GM18909 (cell line): ENCODE measurements around the gene FAM32A.

ENCODE experiments used
- ATAC-seq: cut with Tn5 transposase; IDR thresholded peaks from one replicate; pipeline ENCODE4 v1.9.1; 2021; ENCODE audit warnings: mild to moderate bottlenecking; ENCODE audit not compliant: unreplicated experiment, poor library complexity

FAM32A gene

DNA sequence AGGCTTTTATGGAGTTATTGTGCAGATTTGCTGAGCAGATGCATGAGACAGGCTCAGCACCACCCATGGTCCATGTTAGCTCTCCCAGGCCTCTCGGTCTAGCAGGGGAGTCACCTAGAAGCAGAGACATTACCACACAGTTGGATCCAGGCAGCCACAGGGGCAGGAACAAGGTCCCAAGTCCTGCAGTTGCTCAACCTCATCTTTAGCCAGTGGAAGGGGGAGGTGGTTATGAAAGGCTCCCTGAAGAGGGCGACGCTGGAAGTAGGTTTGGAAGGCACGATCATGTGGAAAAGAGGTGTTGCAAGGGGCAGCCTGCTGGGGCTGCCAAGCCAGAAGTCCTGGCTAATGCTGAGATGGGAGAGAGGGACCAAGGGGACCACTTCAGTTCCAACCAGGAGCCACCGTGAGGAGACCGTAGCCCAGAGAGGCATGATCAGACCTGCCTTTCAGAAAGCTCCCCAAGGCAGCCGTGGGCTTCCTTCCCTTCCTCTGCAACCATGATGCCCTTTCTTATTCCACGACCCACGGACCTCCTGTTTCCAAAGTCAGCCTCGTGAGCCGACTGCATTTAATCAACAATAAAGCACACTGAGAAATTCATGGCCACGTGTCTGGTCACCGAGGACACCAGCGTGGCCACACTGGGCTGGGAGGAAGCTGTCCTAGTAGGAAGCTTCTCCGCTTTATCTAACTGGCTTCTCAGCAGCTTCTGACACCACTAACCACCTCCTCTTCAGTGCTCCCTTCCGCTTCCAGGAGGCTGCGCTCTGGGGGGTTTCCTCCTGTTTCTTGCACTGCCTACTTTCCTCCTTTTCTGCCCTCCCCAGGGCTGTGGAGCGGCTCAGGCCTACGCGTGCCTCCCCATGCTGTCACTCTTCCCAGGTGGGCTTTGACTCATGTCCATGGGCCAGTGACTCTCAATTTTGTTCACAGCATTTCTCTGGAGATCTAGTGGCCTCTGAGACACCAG is 15.1 kb downstream of the FAM32A start:
- ATAC-seq: no peak

- ATAC-seq: no peak
These were observed 15.8 kb downstream of the FAM32A start for GRCh38 chr19:16201011-16201391.

DNA sequence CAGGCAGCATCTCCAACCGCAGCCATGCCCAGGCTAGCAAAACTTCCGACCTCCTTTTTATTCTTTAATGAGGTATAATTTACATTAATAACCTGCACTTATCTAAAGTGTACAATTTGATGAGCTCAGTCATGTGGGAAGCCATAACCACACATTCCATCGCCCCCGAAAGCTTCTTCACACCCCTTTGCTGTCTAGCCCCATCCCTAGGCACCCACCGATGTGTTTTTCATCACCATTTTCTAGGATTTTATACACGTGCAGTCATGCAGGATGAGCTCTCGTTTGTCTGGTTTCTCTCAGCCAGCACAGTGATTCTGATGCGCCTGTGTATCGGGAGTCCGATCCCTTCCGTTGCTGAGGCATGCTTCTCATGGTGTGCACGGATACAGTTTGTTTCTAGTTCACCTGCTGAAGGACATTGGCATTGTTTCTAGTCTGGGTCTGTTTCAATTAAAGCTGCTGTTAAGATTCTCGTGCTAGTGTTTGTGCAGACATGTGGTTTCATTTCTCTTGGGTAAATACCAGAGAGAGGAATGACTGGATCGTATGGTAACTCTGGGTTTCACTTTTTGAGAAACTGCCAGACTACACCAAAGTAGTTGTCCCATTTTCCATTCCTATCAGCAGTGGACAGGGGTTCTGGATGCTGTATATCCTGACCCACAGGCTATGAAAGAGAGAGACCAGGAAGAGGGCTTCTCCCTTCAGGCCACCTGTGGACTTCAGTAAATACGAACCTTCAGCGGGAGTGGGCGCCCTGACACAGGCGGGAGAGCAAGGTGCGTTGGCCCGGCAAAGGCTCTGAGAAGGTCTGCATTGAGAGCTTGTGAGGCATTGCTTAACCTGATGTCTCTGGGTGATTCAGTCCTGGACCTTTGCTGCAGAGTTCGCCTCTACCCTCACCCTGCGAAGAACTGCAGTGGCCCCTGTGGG is 17.4 kb downstream of the FAM32A start:
- no peak for ATAC-seq

- ATAC-seq: no peak
These were observed 18.2 kb downstream of the FAM32A start for GRCh38 chr19:16203256-16204004.

- no peak for ATAC-seq
These were observed 18.7 kb downstream of the FAM32A start for GRCh38 chr19:16204005-16204294.

DNA sequence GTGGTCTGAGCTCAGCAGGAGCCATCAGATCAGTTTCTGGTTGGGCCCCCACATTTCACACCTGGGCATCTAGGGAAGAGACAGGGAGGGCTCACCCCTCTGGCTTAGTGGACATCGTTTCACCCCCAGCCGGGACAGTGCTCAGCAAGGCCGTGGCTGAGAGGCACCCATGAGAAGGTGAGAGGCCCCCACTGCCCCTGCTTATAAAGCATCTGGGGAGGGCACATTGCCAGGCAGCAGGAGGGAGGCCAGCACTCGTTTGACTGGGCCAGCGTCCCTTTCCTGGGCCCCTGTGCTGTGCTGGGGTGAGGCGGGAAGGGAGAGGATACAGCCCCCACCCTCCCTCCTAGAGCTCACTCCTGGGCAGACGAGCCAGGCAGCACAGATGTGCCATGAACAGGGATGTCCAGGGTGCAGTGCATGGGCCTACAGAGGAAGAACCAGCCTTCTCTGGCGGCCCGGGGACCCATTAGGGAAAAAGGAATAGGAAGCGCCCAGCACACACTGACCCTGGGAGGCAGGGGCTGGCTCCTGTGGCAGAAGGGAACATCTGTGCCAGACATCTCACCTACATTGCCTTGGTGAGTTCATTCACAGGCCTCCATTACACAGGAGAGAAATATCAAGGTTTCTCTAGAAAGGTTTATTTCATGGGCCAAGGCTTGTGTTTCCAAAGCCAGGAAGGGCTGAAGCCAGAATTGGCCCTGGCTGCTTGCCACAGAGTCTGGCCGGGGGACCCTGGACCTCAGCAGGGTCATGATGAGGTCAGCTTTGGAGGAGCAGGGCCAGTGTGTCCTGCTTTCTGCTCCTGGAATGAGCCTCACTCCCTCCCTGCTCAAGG is 20.2 kb downstream of the FAM32A start:
- no peak for ATAC-seq

DNA sequence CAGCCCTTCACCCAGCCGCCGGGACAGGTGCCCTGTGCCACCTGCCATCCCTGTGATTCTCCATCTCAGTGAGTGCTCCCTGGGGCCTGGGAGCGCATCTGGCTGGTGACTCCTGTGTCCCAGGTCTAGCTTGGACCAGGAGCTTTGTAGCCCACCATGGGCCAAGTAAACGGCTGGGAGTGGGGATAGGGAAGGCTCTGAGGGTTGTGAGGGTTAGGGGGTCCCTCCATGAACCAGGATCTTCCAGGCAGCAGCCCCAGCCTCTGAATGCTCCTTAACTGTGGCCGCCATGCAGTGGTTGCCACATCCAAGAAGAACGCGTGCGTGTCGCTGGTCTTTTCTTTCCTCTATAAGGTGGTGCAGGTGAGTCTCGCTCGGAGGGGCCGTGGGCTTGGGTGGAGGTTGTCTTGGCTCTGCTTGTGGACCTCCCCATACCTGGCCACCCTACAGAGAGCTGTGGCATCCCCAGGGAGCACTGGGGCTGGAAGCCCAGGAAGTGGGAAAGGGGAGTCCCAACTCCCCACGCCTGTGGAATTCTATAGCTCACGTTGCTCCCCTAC is 20.9 kb downstream of the FAM32A start:
- no peak for ATAC-seq

- no peak for ATAC-seq
These were observed 21.4 kb downstream of the FAM32A start for GRCh38 chr19:16206637-16207036.

GRCh38 chr19:16207063-16207462 is 21.9 kb downstream of the FAM32A start:
- ATAC-seq: no peak

DNA sequence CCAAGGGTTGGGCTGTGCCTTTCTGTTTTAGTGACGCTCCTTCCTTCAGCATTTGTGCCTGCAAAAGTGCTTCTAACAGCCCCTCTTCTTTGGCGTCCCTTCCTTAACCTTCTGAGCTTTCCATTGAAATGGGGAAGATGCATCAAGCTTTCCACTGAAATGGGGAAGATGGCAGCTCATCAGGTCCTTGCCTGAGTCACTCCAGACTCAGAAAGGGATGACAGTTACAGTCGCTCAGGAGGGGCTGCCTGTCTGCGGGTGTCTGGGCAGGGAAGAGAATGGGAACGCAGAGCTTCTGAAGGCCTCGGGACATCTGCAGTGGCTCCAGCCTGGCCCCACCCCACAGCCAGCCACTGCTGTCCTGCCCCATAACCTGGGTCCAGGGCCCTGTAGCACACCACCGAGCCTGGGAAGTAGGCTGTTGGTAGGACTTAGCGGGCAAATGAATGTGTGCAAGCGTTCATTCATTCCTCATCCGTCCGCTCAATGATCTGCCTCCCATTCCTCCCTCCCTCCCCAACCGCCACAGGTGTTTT is 22.3 kb downstream of the FAM32A start:
- ATAC-seq: no peak

- ATAC-seq: no peak
These were observed 23.0 kb downstream of the FAM32A start for GRCh38 chr19:16208064-16208759.

DNA sequence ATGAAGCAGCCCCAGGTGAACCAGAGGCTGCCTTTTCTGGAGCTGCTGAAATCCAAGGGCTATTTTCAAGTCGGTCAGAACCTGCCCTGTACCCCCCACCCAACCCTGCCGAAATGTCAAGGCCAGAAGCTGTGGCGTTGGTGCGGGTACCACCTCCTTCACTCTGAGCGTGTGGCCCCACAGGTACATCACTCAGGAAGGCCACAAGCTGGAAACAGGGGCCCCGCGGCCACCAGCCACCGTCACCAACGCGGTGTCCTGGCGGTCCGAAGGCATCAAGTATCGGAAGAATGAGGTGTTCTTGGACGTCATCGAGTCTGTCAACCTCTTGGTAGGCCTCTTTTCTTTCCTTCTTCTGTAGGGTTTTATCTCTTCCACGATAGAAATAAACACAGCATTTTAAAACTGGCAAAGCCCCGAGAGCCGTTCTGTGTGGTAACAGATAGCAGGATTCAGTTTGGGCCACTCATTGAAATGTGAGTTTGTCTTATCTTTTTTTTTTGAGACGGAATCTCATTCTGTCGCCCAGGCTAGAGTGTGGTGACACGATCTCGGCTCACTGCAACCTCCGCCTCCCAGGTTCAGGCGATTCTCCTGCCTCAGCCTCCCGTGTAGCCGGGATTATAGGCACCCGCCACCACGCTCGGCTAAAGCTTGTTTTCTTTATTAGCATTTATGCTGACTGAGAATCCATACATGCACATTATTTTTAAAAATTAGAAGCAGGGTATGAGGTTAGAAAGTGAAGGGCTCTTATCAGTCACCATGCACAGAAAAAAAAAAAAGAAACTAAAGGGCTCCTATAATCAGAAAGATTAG is 23.8 kb downstream of the FAM32A start:
- ATAC-seq: no peak

- ATAC-seq: no peak
These were observed 25.0 kb downstream of the FAM32A start for GRCh38 chr19:16210168-16210567.

GRCh38 chr19:16213076-16213475 is 27.9 kb downstream of the FAM32A start:
- no peak for ATAC-seq

DNA sequence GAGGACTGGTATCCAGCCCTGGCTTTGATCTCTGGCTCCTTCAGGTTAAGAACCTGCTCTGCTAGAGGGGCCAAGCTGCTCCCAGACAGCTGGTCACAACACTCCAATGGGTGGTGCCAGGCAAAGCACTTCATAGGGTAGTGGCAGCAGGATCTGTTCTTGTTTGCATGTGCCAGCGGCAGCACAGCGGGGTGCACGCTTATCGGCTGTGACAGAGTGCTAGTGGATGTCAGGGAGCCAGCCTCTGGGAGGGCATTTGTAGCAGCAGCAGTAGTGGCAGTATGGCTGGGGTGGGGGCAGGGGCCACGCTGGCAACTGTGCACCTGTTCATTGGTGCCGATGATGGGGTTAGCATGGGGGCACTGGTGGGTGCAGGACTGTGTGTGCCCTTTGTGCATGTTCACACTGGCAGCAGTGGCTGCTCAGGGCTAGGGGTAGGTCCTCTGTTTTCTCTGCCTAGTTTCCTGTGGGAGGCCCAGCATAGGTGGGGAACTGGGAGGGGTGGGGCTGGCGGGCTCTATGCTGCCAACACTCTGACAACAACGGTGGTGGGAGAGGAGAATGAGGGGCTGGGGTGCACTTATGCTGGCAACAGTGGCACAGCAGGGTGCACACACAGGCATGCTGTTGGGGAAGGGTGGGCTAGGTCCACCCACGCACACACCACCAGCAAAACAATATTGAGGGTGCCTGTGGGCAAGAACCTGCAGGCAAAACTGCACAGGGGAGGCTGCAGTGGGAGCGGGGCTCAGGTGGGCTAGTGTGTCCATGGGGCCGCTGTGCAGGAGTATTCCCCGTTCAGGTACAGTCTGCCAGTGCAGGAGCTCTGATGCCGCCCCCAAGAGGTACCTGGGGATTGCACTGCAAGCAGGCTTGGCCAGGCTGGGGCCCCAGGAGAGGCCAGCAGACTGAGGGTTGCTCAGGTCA is 31.8 kb downstream of the FAM32A start:
- no peak for ATAC-seq

- ATAC-seq: no peak
These were observed 32.7 kb downstream of the FAM32A start for GRCh38 chr19:16217716-16218451.
